Fibroblast of villous mesenchyme (primary cell): ENCODE measurements around the gene CDC42BPB. TPM values are rescaled to one million over a fixed set of nuclear protein-coding genes. Genes with fewer than 3 reads are reported as not detected.

Source experiments
- DNase-seq: peaks from one replicate; pipeline ENCODE4 v3.0.0-alpha.2; 2010; ENCODE audit warnings: low read depth
- H3K4me3 ChIP-seq: 2 replicates; pipeline ENCODE4 v1.5.1; 2011; ENCODE audit warnings: low read depth, mild to moderate bottlenecking, low read length
- total RNA-seq: library from RNA; depleted of rRNA; stranded (reverse); fragments of >200 nt; gene quantifications from 2 replicates; pipeline ENCODE4 v1.2.3, GENCODE V29; 2012
- TF ChIP-seq, protein P1 (sequence below): IDR thresholded peaks from 2 replicates; pipeline ENCODE4 v1.5.1; 2012; ENCODE audit warnings: low read depth, mild to moderate bottlenecking, low read length; ENCODE audit not compliant: insufficient read depth

CDC42BPB gene
- total RNA-seq, 1 donor, result 122 TPM

DNA sequence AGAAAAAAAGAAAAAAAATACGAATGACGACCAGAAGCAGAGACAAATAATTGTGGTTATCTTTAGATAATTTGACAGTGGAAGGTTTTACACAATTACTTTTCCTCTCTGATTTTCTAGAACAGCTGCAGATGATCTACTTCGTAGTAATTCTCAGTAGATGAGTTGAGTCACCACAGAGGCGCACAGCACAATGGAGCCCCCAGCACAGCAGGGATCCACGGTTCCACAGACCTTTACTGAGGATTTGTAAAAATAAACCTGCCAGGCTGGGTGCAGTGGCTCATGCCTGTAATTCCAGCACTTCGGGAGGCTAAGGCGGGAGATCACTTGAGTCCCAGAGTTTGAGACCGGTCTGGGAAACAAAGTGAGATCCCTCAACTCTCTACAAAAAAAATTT, 105.5 kb downstream of the CDC42BPB start:
- no peak overlapping the region for H3K4me3 ChIP-seq
- TF ChIP-seq, protein P1, sequence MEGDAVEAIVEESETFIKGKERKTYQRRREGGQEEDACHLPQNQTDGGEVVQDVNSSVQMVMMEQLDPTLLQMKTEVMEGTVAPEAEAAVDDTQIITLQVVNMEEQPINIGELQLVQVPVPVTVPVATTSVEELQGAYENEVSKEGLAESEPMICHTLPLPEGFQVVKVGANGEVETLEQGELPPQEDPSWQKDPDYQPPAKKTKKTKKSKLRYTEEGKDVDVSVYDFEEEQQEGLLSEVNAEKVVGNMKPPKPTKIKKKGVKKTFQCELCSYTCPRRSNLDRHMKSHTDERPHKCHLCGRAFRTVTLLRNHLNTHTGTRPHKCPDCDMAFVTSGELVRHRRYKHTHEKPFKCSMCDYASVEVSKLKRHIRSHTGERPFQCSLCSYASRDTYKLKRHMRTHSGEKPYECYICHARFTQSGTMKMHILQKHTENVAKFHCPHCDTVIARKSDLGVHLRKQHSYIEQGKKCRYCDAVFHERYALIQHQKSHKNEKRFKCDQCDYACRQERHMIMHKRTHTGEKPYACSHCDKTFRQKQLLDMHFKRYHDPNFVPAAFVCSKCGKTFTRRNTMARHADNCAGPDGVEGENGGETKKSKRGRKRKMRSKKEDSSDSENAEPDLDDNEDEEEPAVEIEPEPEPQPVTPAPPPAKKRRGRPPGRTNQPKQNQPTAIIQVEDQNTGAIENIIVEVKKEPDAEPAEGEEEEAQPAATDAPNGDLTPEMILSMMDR, result no peak
- DNase-seq, result no peak

DNA sequence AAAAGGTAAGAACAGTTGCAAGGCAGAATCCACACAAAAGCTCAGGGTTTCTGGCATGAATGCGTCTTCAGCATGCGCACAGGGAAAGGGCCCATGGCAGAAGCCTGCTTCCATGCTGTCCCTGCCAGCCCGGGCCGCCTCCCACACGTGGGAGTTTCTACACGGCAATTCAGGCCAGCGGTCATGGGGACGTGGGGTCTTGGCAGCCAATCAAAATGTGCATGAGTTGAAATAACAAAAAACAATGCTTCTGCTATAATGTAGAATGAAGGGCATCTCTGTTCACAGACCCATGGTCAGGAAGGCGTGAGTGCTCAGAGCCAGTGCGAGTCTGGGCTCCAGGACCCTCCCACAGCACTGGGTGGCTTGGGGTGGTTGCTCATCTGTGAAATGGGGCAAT, 106.3 kb downstream of the CDC42BPB start:
- TF ChIP-seq, protein P1, result no peak
- no peak for DNase-seq
- no peak overlapping the region for H3K4me3 ChIP-seq

DNA sequence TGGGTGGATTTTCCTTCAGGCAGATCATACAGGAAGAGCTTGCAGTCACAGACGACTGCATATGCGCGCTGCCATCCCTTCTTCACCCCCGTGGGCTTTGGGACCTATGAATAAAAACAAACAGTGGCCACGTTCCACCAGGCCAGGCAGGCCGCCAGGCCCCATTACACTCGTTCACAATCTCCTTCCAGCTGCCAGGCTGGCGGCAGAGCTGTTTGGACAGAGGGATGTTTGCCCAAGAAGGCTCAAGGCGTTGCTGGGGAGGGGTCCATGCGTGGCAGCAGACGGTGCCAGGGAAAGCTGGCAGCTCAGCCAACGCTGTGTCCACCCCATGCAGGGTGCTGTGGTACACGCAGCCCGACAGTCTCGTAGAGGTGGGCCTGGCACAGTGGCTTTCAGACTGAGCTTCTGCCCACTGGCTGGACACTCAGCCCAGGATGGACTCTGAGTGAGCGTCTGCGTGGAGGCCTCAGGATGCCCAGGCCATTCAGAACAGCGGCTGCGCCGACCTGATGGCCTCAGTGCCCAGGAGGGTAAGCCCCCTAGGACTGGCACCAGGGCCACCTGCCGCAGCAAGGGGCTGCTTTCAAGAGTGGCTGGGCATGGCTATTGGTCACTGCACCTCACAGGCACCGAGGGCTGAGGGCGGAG, 107.4 kb downstream of the CDC42BPB start:
- H3K4me3 ChIP-seq, result no peak overlapping the region
- DNase-seq, result no peak
- TF ChIP-seq, protein P1, result no peak

DNA sequence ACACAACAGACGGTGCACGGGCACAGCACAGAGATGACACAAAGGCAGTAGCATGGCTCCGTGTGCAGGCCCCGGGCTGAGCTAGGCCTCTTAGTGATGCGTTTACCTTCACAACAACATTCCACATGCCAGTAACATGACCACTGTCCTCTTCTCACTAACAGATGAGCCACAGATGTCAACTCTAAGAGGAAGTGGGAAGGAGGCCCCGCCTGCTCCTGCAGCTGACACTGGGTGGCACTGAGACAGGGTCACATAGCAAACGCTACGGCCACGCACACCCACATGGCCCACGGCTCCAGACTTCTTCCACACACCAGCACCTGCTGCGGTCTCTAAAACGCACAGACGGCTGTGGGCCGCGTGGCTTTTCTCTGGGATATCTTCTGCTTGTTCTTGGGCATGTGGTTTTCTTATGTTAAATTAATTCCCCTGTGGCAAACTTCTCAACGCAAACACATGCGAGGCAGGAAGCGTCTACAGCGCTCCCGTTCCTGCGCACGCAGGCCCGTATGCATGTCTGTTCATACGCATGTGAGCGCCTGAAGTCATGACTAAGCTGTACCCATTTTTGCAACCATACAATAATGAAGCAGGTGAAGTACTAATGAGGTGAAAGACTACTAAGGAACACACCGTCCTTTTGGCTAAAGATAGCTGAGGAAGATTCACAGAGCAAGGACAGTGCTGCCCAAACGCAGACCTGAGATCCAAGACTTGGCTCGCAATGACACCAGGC, 108.1 kb downstream of the CDC42BPB start:
- H3K4me3 ChIP-seq, result no peak overlapping the region
- no peak for DNase-seq
- TF ChIP-seq, protein P1, result no peak

DNA sequence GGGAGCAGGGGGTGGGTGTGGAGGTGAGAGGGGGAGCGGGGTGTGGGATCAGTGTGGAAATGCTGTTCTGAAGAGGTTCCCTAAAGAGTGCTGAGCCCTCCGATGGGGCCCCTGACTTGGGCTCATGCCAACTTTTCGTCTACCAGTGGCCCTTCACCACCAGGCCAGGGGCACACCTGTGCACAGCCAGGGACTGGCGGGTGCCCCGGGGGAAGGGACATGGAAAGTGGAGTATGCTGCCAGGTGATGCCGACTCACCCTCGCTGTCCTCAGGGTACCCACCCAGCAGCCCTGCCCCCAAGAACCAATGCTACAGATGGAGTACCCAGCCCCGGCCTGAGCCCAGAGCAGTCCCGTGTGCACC, 108.7 kb downstream of the CDC42BPB start:
- DNase-seq, result no peak
- no peak overlapping the region for H3K4me3 ChIP-seq
- TF ChIP-seq, protein P1, result no peak

- DNase-seq, result no peak
- no peak overlapping the region for H3K4me3 ChIP-seq
- TF ChIP-seq, protein P1, result no peak
Measured at GRCh38 chr14:102947321-102948103, 109.8 kb downstream of the CDC42BPB start.
